HG02938 (cell line): Measurements from ENCODE around the gene MYL4.
"Not testable (repeated sequence)": the region's sequence is repeated elsewhere in the genome, so short reads cannot be mapped to it uniquely, and the experiment has no call there.

Source experiments
- ATAC-seq: cut with Tn5 transposase; IDR thresholded peaks from one replicate; pipeline ENCODE4 v1.9.1; 2021; ENCODE audit warnings: mild to moderate bottlenecking, moderate library complexity; ENCODE audit not compliant: unreplicated experiment

The MYL4 gene

DNA sequence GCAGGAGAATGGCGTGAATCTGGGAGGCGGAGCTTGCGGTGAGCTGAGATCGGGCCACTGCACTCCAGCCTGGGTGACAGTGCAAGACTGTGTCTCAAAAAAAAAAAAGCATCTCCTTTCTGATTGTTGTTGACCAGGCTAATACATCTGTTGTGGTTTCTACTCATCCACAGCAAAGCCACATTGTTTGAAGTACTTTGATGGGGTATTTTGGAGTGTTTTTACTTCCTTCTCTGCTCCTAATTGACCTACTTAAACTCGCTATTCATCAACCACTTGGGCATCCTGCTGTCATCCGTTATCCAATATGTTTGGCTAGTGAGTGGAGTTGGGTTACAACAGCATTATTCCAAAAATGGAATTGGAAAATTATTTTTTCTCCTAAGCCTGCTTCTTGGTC, 16.6 kb upstream of the MYL4 start:
- ATAC-seq, result no peak

DNA sequence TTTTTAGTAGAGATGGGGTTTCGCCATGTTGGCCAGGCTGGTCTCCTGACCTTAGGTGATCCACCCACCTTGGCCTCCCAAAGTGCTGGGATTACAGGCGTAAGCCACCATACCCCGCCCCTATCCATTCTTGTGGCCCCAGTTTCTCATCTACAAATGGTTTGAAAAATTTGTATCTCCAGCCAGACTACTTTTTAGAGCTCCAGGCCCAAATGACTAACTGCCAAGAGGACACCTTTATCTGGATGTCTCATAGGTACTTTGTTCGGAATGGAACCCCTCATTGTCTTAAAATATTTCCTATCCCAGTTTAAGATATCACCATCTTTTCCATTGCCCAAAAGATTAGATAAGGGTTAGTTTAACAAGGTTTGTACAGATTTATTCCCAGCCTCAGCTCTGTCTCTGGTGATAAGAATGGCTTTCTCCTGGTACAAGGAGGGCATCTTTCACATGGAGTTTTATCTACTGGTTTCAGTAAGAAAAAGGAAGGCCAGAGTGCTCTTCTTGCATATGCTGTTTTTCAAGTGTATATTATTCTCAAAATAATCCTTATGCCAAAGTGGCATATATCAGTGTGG, 15.1 kb upstream of the MYL4 start:
- no peak for ATAC-seq

DNA sequence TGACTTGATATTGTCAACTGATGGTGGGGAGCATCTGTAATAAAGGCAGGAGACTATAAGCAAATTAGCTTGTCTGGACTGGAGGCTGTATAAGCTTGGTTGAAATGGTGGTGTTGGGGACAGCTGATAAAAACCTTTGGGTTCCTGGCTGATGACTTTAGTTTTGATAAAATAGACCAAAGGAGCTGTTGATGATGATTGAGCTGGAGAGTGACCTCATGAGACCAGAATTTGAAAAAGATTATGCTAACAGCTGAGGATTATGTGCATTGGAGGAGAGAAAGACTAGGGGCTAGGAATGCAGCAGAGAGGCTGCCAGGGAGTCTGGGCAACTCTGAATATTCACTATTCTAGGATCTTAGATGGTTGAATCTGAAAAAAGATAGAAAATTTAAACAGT, 11.3 kb upstream of the MYL4 start:
- ATAC-seq, result no peak

DNA sequence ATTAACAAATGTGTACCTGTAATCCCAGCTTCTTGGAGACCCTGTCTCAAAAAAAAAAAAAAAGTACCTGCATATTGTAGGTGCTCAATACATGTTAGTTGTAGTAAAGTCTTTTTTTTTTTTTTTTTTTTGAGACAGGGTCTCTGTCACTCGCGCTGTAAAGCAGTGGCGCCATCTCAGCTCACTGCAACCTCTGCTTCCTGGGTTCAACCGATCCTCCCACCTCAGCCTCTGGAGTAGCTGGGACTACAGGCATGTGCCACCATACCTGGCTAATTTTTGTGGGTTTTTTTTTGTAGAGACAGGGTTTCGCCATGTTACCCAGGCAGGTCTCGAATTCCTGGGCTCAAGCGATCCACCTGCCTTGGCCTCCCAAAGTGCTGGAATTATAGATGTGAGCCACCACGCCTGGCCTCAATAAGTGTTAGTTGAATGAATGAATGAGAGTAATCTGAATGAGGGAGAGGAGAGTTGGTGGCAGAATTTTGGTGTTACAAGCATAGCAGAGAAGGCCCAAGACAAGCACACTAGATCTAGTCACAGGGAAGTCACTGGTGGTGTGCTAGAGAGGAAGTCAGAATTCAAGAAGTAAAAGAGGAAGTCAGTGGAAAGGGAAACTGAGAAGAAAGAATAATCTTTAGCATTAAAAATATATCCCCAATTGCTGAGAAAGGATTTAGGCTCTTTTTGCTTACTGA, 9.4 kb upstream of the MYL4 start:
- no peak for ATAC-seq

DNA sequence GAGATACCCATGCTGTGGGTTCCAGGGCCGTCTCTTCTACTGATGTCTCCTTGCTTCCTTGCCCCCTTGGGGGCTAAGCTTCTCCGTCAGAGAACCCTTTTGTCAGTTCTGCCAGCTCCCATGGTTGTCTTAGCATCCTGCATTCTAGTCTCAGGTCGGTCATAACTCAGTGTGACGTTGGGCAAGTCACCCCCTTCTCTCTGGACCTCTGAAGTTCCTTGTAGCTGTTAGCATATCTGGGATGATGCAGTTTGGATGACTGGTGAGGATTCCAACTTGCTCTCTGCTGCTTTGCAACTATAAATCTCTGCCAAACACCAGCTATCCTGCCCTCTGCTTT, 8.9 kb upstream of the MYL4 start:
- ATAC-seq, result no peak

DNA sequence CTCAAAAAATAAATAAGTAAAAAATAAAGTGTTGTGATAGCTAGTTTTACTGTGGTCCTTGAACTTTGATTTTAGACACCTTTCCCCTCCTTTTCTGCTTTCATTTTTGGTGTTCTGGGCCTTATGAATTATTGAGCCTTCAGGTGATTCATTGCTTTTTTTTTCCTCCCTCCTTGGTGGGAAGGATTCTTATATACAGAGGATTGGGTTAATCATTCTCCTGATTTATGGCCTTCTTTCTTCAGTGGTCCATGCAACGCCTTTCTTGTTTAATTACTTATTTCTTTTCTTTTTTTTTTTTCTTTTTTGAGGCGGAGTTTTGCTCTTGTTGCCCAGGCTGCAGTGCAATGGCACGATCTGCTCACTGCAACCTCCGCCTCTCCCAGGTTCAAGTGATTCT, 8.0 kb upstream of the MYL4 start:
- no peak for ATAC-seq

DNA sequence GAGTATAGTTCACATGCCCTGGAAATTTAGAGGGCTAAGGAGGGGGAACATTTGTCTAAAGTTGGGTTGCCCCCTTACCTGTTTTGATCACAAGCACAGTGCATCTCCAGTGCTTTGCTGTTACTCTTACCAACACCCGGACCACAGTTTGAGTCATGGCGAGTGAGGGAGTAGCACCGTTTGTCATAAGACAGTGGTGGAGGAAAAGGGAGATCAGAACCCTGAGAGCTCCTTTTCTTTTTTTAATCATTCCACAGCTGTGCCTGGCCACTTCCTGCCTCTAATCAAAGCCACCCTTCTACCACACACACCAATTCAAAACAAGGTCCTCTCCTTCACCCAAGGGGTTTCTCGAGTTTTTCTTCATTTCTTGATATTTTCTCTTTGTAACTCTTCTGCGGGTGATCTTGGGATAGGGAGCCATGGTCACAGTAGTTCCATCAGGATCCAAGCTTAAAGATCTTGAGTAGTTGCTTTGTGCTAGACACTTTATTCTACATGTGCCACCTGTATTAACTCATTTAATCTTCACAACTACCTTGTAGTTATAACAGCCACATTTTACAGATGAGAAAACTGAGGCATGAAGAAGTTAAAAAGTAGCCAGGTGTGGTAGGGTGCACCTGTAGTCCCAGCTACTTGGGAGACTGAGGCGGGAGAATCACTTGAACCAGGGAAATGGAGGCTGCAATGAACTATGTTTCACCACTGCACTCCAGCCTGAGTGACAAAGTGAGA, 5.0 kb upstream of the MYL4 start:
- no peak for ATAC-seq

DNA sequence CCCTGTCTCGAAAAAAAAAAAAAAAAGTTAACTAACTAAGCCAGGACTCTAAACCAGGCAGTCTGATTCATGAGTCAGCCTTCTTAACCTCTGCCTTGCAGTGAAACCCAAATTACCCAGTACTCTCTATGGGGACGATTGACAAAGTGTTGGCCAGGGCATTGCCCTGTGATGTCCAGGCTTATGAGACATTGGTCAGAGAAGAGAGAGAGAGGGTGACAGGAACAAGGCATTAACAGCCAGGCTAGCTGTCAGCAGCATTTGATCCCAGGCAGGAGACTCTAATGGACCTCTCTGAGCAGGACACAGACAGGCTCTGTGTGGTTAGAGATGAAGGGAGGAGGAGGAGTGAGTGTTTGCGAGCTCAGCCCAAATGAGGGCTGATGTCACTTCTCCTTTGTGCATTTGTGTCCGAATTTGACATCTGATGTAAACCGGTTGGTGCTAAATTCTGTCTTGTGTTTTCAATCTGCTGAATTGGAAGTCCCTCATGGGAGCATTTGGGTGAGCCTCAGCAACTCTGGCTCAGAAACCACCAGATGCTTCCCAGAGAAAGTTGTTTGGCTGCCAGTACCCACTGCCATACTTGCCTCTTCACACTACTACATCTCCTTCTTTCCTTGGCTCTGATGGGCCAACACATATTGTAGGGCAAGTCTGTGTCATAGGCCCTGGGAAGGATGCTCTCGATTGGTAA, 4.3 kb upstream of the MYL4 start:
- no peak for ATAC-seq

DNA sequence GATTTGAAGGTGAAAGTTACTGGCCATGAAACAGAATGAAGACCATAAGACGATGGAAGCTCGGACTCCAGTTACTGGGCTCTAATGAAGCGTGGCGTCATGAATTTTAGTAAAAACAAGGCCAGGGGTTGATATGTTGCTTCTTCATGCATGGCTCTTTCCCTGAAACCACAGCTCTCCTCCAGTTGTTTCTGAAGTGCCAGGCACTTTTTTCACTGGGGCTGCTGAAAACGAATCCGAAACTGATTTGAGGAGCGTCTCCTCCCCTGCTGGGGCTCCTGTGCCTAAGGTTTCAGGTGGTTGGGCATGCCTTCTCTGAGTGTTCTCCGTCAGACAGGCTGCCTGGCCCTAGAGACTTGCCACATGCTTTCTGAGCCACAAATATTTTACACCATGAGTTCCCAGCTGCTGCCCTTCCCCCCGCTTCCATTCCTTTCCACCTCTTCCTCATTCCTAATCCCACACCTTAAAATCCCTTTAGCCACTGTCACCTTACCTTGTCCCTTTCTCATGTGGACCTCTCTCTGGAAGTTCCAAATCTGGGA, 3.7 kb upstream of the MYL4 start:
- no peak for ATAC-seq

DNA sequence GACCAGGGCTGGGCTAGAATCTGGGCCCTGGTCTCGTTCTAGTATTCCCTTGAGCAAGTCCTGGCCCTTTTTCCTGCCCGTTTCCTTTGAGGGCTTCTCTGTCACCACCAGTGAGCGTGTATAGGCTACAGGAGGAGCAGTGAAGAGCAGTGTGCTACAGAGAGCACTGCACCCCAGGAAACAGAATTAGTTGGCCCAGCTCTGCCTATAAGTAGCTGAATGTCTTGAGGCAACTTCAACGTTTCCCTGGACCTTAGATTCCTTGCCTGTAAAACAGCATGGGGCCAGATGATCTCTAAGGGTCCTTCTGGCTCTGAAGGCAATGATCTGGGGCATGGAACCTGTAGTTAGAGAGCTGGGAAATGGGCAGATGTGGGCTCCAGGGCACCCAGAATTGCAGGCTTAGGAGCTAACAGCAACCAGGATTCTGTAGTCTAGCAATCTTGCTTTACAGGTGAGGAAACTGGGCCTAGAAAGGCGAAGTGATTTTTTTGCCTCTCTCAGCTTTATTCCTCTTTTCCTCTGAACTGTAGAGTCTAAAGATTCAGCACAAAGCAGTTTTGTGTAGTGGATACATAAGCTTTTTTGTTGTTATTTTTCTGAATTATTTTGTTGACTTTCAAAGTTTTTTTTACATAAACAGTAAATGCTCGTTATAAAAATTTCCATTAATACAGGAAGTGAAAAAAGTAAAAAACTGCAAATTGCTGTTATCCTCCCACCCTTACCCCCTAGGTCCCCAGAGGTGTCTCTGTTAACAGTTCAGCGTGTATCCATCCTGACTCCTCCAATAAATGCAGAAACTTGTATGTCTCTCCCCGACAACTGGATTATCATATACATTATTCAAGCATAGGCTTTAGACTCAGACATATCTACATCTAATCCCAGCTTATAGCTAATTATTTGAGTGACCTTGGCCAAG, 1.7 kb upstream of the MYL4 start:
- ATAC-seq, result no peak

DNA sequence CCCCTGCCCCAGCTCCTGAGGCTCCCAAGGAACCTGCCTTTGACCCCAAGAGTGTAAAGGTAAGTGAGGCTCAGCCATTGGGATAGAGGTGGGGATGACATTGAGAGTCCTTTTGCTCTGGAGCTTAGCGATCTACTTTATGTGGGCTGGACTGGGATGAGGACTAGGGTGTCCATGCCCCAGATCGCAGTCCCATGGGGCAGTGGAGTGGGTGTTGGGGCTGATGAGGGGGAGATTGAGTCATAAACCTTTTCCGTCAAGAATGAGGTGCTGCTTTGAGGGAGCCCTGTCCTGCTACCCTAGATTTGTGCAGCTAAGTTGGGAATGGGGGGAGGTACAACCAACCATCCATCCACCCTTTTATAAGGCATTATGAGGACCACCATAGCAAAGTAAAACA, 351 bp downstream of the MYL4 start:
- no peak for ATAC-seq

DNA sequence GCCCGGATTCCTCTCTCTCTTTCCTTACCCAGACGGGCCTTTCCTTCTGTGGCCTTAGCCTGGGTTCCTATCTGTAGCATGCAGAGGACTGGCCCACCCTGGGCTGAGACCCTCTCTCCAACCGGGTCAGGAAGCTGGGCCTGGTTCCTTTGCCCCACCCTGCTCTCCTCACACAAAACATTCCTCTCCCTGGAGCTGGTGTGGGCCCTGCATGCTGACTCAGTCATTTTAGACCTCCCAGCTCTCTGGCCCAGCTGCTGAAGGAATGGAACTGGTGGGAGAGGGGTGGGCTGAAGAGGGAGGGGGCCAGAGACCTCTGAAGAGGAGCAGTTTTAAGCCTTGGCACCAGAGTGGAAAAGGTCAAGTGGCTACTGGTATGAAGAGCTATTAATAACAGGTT, 957 bp downstream of the MYL4 start:
- ATAC-seq, result no peak

DNA sequence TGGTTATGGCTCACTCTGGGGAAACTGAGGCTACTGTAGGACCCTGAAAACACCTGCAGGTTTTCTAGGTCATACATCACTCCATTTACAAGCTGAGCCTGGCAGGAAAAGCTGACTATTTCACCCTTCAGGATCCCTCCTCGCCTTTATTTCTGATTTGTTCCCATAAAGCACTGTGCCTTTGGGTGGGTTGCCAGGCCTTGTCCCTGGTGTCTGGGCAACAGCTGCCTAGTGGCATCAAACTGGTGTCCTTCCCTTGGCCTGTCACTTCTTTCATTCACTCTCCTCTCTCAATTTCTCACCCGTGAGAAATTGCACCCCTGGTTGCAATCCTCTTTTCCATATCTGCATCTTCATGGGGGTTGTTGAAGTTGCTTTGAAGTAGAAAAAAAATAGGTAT, 1.6 kb downstream of the MYL4 start:
- ATAC-seq, result no peak

DNA sequence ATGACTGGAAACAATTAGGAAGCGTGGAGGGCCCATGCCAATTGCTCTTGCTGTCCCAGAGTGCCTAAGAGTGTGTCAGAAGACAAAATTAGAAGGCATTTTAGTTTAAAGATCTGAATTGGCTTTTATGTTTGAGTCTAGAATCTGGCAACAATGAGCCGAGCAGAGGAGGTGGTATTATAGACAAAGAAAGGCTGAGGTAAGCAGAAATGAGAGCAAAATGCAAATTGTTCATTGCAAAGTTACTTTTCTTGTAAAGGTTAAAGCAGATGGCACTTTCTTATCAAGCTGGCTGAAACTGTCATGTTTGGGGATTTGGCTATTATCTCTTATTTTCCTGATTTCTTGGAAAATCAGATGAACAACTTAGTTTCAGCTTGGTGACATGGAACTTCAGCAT, 3.3 kb downstream of the MYL4 start:
- no peak for ATAC-seq

DNA sequence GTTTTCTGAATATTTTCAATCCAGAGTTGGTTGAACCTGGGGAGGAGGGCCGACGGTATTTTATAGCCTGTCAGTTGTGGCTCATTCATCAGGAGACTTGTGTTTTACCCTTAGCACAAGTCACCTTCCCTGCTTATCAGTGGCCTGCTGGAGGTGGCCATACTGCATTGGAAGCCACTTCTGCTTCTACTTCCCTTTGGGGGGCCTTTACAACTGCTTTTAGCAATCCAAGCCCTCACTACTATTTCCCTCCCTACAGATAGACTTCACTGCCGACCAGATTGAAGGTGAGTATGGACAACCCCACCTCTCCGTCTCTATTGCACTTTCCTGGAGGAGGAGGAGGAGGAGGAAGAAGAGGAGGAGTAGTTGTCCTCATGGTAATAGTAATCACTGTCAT, 4.4 kb downstream of the MYL4 start:
- ATAC-seq, result no peak

DNA sequence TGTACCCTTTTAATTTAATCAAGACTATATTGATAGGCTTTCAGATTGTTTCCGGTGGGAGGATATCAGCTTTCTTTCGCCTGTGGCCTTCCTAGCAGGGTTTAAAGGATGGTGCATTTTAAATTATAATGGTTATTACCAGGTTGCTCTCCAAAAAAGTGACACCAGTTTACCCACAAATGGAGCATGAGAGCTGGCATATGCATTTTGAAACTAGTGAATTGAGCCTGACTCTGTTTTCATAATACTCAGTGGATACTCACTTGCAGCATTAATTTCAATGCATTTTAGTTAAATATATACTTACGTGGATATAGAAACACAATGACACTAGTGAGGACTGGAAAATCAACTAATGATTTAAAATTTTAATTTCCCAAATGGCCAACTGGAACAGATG, 5.8 kb downstream of the MYL4 start:
- ATAC-seq, result no peak

DNA sequence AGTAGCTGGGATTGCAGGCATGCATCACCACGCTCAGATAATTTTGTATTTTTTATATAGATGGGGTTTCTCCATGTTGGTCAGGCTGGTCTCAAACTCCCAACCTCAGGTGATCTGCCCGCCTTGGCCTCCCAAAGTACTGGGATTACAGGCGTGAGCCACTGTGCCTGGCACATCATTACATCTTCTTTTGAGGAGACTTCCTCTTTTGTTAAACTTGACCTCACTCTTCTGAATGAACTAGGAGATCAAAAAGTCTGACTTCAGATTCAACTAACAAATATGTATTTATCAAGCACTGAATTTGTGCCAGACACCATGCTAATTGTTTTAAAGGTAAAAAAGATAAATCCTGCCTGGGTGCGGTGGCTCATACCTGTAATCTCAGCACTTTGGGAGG, 7.7 kb downstream of the MYL4 start:
- ATAC-seq, result not testable (repeated sequence)

DNA sequence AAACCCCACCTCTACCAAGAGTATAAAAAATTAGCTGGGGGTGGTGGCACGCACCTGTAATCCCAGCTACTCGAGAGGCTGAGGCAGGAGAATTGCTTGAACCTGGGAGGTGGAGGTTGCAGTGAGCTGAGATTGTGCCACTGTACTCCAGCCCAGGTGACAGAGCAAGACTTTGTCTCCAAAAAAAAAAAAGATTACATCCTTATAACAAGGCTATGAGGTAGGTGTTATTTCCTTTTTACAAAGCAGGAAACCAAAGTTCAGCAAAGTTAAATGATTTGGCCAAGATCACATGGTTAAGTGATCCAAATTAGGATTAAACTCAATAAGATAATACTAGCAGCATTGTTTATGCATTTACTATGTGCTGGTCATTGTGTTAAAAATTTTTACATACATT, 8.1 kb downstream of the MYL4 start:
- not testable (repeated sequence) for ATAC-seq

DNA sequence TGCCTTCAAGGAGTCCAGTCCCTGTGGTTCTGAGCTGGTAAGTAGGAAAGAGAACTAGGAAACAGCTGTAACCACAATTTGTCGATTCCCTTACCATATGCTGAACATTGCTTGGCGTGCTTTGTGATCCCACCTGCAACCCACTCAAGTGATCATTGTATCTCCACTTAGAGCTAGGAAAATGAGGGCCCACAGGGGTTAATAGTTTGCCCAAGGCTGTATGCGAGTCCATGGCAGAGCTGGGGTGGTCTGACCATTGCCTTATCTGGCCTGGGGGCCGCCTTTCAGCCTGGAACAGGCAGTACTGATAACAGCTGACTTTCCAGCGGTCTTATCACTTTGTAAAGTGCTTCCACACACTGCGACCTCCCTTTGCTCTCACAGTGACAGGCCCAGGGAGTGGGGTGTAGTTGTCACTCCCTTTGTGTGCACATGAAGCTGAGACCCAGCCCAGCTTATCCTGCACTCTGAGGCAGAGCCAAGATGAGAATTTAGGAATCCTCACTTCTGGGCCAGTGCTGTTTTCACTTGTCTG, 9.8 kb downstream of the MYL4 start:
- no peak for ATAC-seq
